H1 (cell line): ENCODE data around the gene IRF2BP2. TPM values are rescaled to one million over a fixed set of nuclear protein-coding genes. Genes with fewer than 3 reads are reported as not detected.

Experiments used
- CTCF ChIA-PET: fragments of 300-600 bp; sonication (Branson Sonifier 250); formaldehyde crosslinking; loops from one replicate; lab custom pipeline; 2021; ENCODE audit not compliant: partially characterized antibody; lab: Charles Lee
- POLR2A ChIA-PET: fragments of 300-600 bp; sonication (Branson Sonifier 250); formaldehyde crosslinking; loops from one replicate; lab custom pipeline; 2021; ENCODE audit warnings: inconsistent platforms; ENCODE audit not compliant: partially characterized antibody; lab: Charles Lee
- DNase-seq, 2 experiments: peaks; one replicate each; pipeline versions ENCODE4 v3.0.0 to v3.0.0-alpha.2; 2010 to 2022; ENCODE audit warnings: low spot score in 2 of 2, low read depth in 1 of 2, mixed read lengths in 1 of 2
- FAIRE-seq: peaks from 2 replicates; lab custom pipeline; 2011; peaks lifted over from hg19 to GRCh38; lab: Jason Lieb, UNC
- H2AFZ ChIP-seq: 2 replicates; pipeline ENCODE4 v1.8.1; 2012; ENCODE audit warnings: low read length, inconsistent platforms
- H2AK5ac ChIP-seq: 2 replicates; pipeline ENCODE4 v1.6.1; 2013; ENCODE audit warnings: low read depth, low read length
- H2BK120ac ChIP-seq: replicated peaks from 2 replicates; pipeline ENCODE3; 2013; ENCODE audit warnings: low read depth, low read length, inconsistent platforms
- H2BK12ac ChIP-seq: 2 replicates; pipeline ENCODE4 v1.6.1; 2013; ENCODE audit warnings: low read depth, low read length
- H2BK15ac ChIP-seq: 2 replicates; pipeline ENCODE4 v1.6.1; 2013; ENCODE audit warnings: low read length
- H2BK20ac ChIP-seq: 2 replicates; pipeline ENCODE4 v1.6.1; 2013; ENCODE audit warnings: low read length
- H2BK5ac ChIP-seq: 2 replicates; pipeline ENCODE4 v1.6.1; 2013; ENCODE audit warnings: low read depth, low read length
- H3K14ac ChIP-seq: 2 replicates; pipeline ENCODE4 v1.6.1; 2013; ENCODE audit warnings: inconsistent platforms; ENCODE audit not compliant: insufficient read length
- H3K18ac ChIP-seq: 2 replicates; pipeline ENCODE4 v1.6.1; 2013; ENCODE audit warnings: low read length; ENCODE audit errors: extremely low read depth
- H3K23ac ChIP-seq: 2 replicates; pipeline ENCODE4 v1.6.1; 2013; ENCODE audit warnings: inconsistent platforms; ENCODE audit not compliant: insufficient read length
- H3K23me2 ChIP-seq: 2 replicates; pipeline ENCODE4 v1.6.1; 2013; ENCODE audit warnings: low read depth, low read length
- H3K27ac ChIP-seq: 2 replicates; pipeline ENCODE4 v1.6.1; 2011; ENCODE audit warnings: low read depth, low read length, inconsistent platforms
- H3K27me3 ChIP-seq, 4 experiments: replicated peaks in 1 of 4; 1 replicate in 1 of 4; 2 replicates in 3 of 4; pipeline versions ENCODE4 v1.6.1 to v1.8.1; 2011 to 2013; ENCODE audit warnings: low read length in 3 of 4, mild to moderate bottlenecking in 3 of 4, inconsistent platforms in 2 of 4, mixed read lengths in 2 of 4, moderate library complexity in 1 of 4; ENCODE audit not compliant: control insufficient read depth in 3 of 4, insufficient read depth in 3 of 4; ENCODE audit errors: extremely low read depth in 1 of 4
- H3K36me3 ChIP-seq, 4 experiments: 2 replicates each; pipeline versions ENCODE4 v1.6.1 to v1.8.1; 2011 to 2013; ENCODE audit warnings: mild to moderate bottlenecking in 4 of 4, low read length in 3 of 4, moderate library complexity in 2 of 4, control low read depth in 1 of 4, inconsistent platforms in 1 of 4; ENCODE audit not compliant: insufficient read depth in 4 of 4, control insufficient read depth in 2 of 4
- H3K4ac ChIP-seq: replicated peaks from 2 replicates; pipeline ENCODE3; 2013; ENCODE audit warnings: low read length, low read depth, mixed read lengths, inconsistent platforms; ENCODE audit not compliant: insufficient read length
- H3K4me1 ChIP-seq, 4 experiments: replicated peaks in 1 of 4; 1 replicate in 1 of 4; 2 replicates in 3 of 4; pipeline versions ENCODE4 v1.6.1 to v1.8.1; 2011 to 2013; ENCODE audit warnings: low read length in 3 of 4, inconsistent platforms in 2 of 4, mixed read lengths in 1 of 4; ENCODE audit not compliant: insufficient read depth in 4 of 4, control insufficient read depth in 3 of 4
- H3K4me2 ChIP-seq, 2 experiments: 2 replicates each; pipeline versions ENCODE4 v1.6.1 to v1.8.1; 2011 to 2013; ENCODE audit warnings: low read depth in 2 of 2, low read length in 2 of 2, control low read depth in 1 of 2, inconsistent platforms in 1 of 2, mild to moderate bottlenecking in 1 of 2; ENCODE audit not compliant: insufficient read depth in 1 of 2
- H3K4me3 ChIP-seq, 4 experiments: fragments of 200-600, 300-600 bp in 1 of 4; sonication (generic), shearing (Covaris generic), sonication (Bioruptor Twin) in 1 of 4; 2 replicates each; pipeline versions ENCODE4 v1.5.1 to v1.8.1; 2011 to 2016; ENCODE audit warnings: low read length in 4 of 4, low read depth in 3 of 4, control low read depth in 2 of 4, inconsistent platforms in 2 of 4, mild to moderate bottlenecking in 2 of 4, mixed read lengths in 1 of 4, moderate library complexity in 1 of 4; ENCODE audit not compliant: insufficient read depth in 2 of 4; ENCODE audit errors: extremely low read depth in 1 of 4
- H3K56ac ChIP-seq: replicated peaks from 2 replicates; pipeline ENCODE3; 2013; ENCODE audit warnings: low read depth, mild to moderate bottlenecking, mixed read lengths, low read length, inconsistent platforms; ENCODE audit not compliant: insufficient read length
- H3K79me1 ChIP-seq: 2 replicates; pipeline ENCODE4 v1.6.1; 2013; ENCODE audit warnings: low read depth, low read length, control low read depth
- H3K79me2 ChIP-seq, 2 experiments: 2 replicates each; pipeline versions ENCODE4 v1.6.1 to v1.8.1; 2012 to 2013; ENCODE audit warnings: low read length in 2 of 2, mild to moderate bottlenecking in 2 of 2, inconsistent platforms in 1 of 2; ENCODE audit not compliant: insufficient read depth in 2 of 2, control insufficient read depth in 1 of 2
- H3K9ac ChIP-seq, 4 experiments: replicated peaks in 1 of 4; 1 replicate in 1 of 4; 2 replicates in 3 of 4; pipeline versions ENCODE4 v1.6.1 to v1.8.1; 2011 to 2013; ENCODE audit warnings: low read depth in 3 of 4, low read length in 3 of 4, control low read depth in 2 of 4, mild to moderate bottlenecking in 2 of 4, moderate library complexity in 2 of 4, inconsistent platforms in 1 of 4; ENCODE audit errors: extremely low read depth in 1 of 4
- H3K9me3 ChIP-seq, 2 experiments: 2 replicates each; pipeline versions ENCODE4 v1.6.1 to v1.8.1; 2012 to 2013; ENCODE audit warnings: mild to moderate bottlenecking in 2 of 2, moderate library complexity in 2 of 2, control low read depth in 1 of 2, inconsistent platforms in 1 of 2, low read depth in 1 of 2, low read length in 1 of 2, mixed read lengths in 1 of 2; ENCODE audit not compliant: insufficient read depth in 2 of 2
- H4K20me1 ChIP-seq, 2 experiments: replicated peaks in 1 of 2; 2 replicates each; pipeline versions ENCODE3 to v1.8.1; 2011 to 2013; ENCODE audit warnings: inconsistent platforms in 2 of 2, low read length in 2 of 2, mild to moderate bottlenecking in 1 of 2; ENCODE audit not compliant: insufficient read depth in 2 of 2, control insufficient read depth in 1 of 2
- H4K5ac ChIP-seq: 2 replicates; pipeline ENCODE4 v1.6.1; 2013; ENCODE audit warnings: low read length, low read depth, mixed read lengths, inconsistent platforms; ENCODE audit not compliant: insufficient read length
- H4K8ac ChIP-seq: 2 replicates; pipeline ENCODE4 v1.8.0; 2013; ENCODE audit warnings: mild to moderate bottlenecking, moderate library complexity, low read length, inconsistent platforms; ENCODE audit not compliant: insufficient read depth; ENCODE audit errors: extremely low read depth
- H4K91ac ChIP-seq: replicated peaks from 2 replicates; pipeline ENCODE3; 2013; ENCODE audit warnings: low read length, mixed read lengths, inconsistent platforms; ENCODE audit not compliant: insufficient read length
- CEBPB ChIP-seq: IDR thresholded peaks from 2 replicates; pipeline ENCODE4 v1.6.1; 2012; ENCODE audit warnings: low read depth, low read length
- CTBP2 ChIP-seq: IDR thresholded peaks from 2 replicates; pipeline ENCODE4 v1.7.0; 2011; ENCODE audit warnings: borderline replicate concordance, mild to moderate bottlenecking, moderate library complexity, mixed read lengths, low read length; ENCODE audit not compliant: insufficient read depth, insufficient read length
- EP300 ChIP-seq, 2 experiments: IDR thresholded peaks; 1 replicate in 1 of 2; 2 replicates in 1 of 2; pipeline ENCODE4 v1.6.1; 2011 to 2012; ENCODE audit warnings: low read depth in 2 of 2, low read length in 2 of 2, mild to moderate bottlenecking in 2 of 2, borderline replicate concordance in 1 of 2, inconsistent platforms in 1 of 2, moderate library complexity in 1 of 2
- JUND ChIP-seq: IDR thresholded peaks from 2 replicates; pipeline ENCODE4 v1.6.1; 2011; ENCODE audit warnings: mild to moderate bottlenecking, improper control_type of control experiment, low read length
- KDM4A ChIP-seq: IDR thresholded peaks from one replicate; pipeline ENCODE4 v1.7.1; 2012; ENCODE audit warnings: low read depth, mild to moderate bottlenecking, moderate library complexity, low read length, inconsistent platforms; ENCODE audit not compliant: severe bottlenecking
- RBBP5 ChIP-seq: IDR thresholded peaks from 2 replicates; pipeline ENCODE4 v1.7.1; 2012; ENCODE audit warnings: low read depth, mild to moderate bottlenecking, inconsistent platforms, low read length, moderate library complexity, borderline replicate concordance
- SP1 ChIP-seq: IDR thresholded peaks from 2 replicates; pipeline ENCODE4 v1.6.1; 2011; ENCODE audit warnings: low read depth, low read length
- SUZ12 ChIP-seq: fragments of 200-600 bp; sonication (generic); IDR thresholded peaks from 2 replicates; pipeline ENCODE4 v1.6.1; 2012; ENCODE audit warnings: mild to moderate bottlenecking, inconsistent platforms, low read length, moderate library complexity, mixed read lengths
- WGBS, 2 experiments: shearing (Covaris generic) in 1 of 2; methylation state at CpG; one replicate each; pipeline versions ENCODE4 v1.1.6 to v1.1.7; 2013 to 2015; ENCODE audit warnings: low lambda C conversion rate in 2 of 2, mixed read lengths in 2 of 2, inconsistent platforms in 1 of 2, low coverage in 1 of 2, missing lambda C conversion rate in 1 of 2; ENCODE audit not compliant: insufficient replicate concordance in 2 of 2, insufficient coverage in 1 of 2, insufficient read length in 1 of 2; ENCODE audit errors: extremely low coverage in 1 of 2, missing lambda C conversion rate in 1 of 2; 5-methylcytosine and 5-hydroxymethylcytosine counted together
- polyA plus RNA-seq, 7 experiments: library from polyadenylated mRNA; depleted of rRNA in 3 of 7; stranded (reverse) in 5 of 7; unstranded in 2 of 7; fragments of >200 nt in 5 of 7; fragments of 200-250 nt in 2 of 7; gene quantifications; 1 replicate in 5 of 7; 2 replicates in 1 of 7; 4 replicates in 1 of 7; pipeline versions ENCODE4 v1.2.1 to v1.2.3, GENCODE V29; 2011 to 2013; ENCODE audit warnings: missing spikeins in 2 of 7, mixed read lengths in 2 of 7
- total RNA-seq: library from RNA; stranded (reverse); fragmentation: NEBNext Ultra II Directional; extraction: Animal tissue kit (Norgen Biotek cat#: 25700); gene quantifications from 2 replicates; pipeline ENCODE4 v1.2.1, GENCODE V29; 2021
- TF ChIP-seq, protein P1 (sequence below): IDR thresholded peaks from 2 replicates; pipeline ENCODE4 v1.6.1; 2012; ENCODE audit warnings: low read length, inconsistent platforms

IRF2BP2 gene
- total and polyA plus RNA-seq, 2 of the 8 experiments (the other 6 are each of a cell fraction or from before 2014, with no cell fraction given), result 24.9 to 67.5 TPM

DNA sequence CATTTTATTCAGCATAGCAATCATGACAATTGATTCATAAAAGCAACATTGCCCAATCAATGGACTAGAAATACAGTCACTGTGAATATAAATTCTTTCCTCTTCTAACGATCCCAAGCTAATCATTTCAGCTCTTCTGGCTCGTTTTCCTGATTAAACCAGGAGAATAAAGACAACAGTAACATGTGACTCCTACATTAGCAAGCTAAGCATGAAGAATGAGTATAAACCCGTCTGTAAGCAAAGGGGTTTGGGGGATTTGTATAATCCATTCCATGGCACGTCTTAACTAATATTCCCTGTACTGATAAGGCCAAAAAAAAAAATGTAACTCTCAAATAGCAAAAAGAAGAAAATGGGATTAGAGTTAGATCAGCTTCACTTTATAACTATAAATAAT is 21.6 kb downstream of the IRF2BP2 start:
- no peaks in the 10 kb centered on the region for H4K20me1 ChIP-seq
- TF ChIP-seq, protein P1, sequence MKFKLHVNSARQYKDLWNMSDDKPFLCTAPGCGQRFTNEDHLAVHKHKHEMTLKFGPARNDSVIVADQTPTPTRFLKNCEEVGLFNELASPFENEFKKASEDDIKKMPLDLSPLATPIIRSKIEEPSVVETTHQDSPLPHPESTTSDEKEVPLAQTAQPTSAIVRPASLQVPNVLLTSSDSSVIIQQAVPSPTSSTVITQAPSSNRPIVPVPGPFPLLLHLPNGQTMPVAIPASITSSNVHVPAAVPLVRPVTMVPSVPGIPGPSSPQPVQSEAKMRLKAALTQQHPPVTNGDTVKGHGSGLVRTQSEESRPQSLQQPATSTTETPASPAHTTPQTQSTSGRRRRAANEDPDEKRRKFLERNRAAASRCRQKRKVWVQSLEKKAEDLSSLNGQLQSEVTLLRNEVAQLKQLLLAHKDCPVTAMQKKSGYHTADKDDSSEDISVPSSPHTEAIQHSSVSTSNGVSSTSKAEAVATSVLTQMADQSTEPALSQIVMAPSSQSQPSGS, result no peak
- TF ChIP-seq CTBP2 (no peak), CEBPB (no peak), EP300 (IDR thresholded peaks at IDR 0.05; ENCODE audit: borderline replicate concordance in 1 of 2, low read depth in 2 of 2, low read length in 2 of 2) (no peak), SP1 (no peak), SUZ12 (no peak), RBBP5 (no peak), JUND (no peak), KDM4A (no peak)

More for the DNA sequence above, 21.6 kb downstream of the IRF2BP2 start:
- ChIA-PET POLR2A (interaction anchor here (1.1 to 1.3 kb wide), 2 partner anchors 9 to 13 kb away, joined by 4 to 6 read pairs; no protein-coding TSS in a partner anchor), CTCF (interaction anchor here (0.6 to 1.3 kb wide), 4 partner anchors 9 to 89 kb away, joined by 3 to 6 read pairs (median 3); no protein-coding TSS in a partner anchor)
- Histone ChIP-seq H2BK120ac (no peak overlapping the region), H4K8ac (no peak overlapping the region), H3K23ac (no peak overlapping the region), H3K23me2 (no peaks in the 10 kb centered on the region), H2BK5ac (no peak overlapping the region), H3K9ac (no peak overlapping the region), H3K14ac (no peak overlapping the region), H2BK12ac (no peak overlapping the region), H3K4me3 (no peak overlapping the region), H2BK20ac (no peak overlapping the region), H3K36me3 (no peaks in the 10 kb centered on the region), H4K5ac (no peak overlapping the region), H2AFZ (no peak overlapping the region), H3K4me1 (no peaks in the 10 kb centered on the region), H2AK5ac (no peak overlapping the region), H4K91ac (no peak overlapping the region), H3K79me1 (no peaks in the 10 kb centered on the region), H3K27me3 (no peaks in the 10 kb centered on the region), H3K9me3 (no peaks in the 10 kb centered on the region), H3K4ac (no peak overlapping the region), H2BK15ac (no peak overlapping the region), H3K18ac (no peak overlapping the region), H3K4me2 (no peak overlapping the region), H3K56ac (no peak overlapping the region), H3K27ac (no peak overlapping the region), H3K79me2 (no peaks in the 10 kb centered on the region)
- WGBS, 2 experiments, result 85% methylated on average over 4 of the region's 4 CpGs; no CpG with 5 or more reads in 1 of the 2 experiments
- no peak for FAIRE-seq
- no peak for DNase-seq
